ENCODE data around the gene BMP8B.

GRCh38 chr1:39812913-39813312, 24.2 kb upstream of the BMP8B start:
- TF ChIP-seq CTCF (IDR thresholded peaks at IDR 0.05) (no peak), GATA3 (IDR thresholded peaks at IDR 0.05; ENCODE audit: borderline replicate concordance) (no peak)
